ENCODE data around the gene CTBP2.
A peak's percentile ranks its signal among the peaks of the same experiment; 100 is the strongest.
"Not testable (repeated sequence)": the region's sequence is repeated elsewhere in the genome, so short reads cannot be mapped to it uniquely, and the experiment has no call there.

The CTBP2 gene

DNA sequence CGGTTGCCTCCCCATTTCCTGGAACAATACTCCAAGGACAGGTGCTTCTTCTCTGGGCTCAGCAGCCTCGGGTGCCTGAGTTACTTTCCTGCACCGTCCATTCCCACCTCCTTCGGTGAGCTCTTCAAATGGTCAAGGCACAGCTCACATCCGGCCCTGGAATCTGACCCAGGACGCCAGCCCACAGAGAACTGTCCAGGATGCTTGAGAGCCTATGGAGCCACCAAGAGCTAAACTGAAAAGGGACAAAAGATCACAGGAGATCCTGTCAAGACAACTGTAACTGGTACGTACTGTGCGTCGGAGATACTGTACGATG, 72.5 kb downstream of the CTBP2 start:
- Histone ChIP-seq H3K9me3 (ENCODE audit: control insufficient read depth in 1 of 2, low read length in 2 of 2) (no peaks in the 10 kb centered on the region), H3K27ac (ENCODE audit: low read length) (no peak overlapping the region), H3K27me3 (ENCODE audit: low read depth, low read length) (no peaks in the 10 kb centered on the region), H3K4me3 (ENCODE audit: low read depth in 1 of 2, low read length in 2 of 2) (no peak overlapping the region), H3K4me1 (ENCODE audit: control insufficient read depth in 1 of 2, insufficient read depth in 2 of 2, low read length in 2 of 2) (peaks cover 3 to 50% of the 10 kb centered on the region in 2 donors), H3K36me3 (ENCODE audit: control insufficient read depth in 1 of 2, insufficient read depth in 2 of 2, low read length in 2 of 2) (peaks cover 0 to 7% of the 10 kb centered on the region in 2 donors)

DNA sequence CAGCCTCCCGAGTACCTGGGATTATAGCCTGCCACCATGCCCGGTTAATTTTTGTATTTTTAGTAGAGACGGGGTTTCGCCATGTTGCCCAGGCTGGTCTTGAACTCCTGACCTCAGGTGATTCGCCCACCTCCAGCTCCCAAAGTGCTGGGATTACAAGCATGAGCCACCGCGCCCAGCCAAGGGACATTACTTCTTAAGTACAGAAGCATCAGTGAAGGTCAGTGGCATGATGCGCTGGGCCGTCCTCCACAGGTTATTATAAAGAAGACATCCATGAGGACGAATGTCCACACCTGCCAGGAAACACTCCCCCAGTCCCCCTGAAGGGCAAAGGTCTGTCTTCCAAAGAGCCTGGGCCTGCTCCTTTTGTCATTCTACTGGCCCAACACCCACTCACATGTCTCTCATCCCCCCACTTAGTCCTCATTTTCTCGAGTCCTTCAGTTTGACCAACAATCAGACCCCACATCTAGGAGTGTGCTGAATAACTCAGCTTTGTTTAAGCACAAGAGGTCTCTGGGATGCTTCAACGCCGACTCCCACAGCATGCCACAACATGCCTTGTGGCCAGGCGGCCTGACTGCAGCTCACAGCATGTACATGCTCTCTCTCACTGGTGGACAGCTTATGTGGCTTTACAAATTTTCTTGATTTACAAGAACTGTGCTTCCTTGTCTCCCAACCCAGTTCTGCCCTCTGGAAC, 73.0 kb downstream of the CTBP2 start:
- Histone ChIP-seq H3K36me3 (ENCODE audit: control insufficient read depth in 1 of 2, insufficient read depth in 2 of 2, low read length in 2 of 2) (peaks cover 0 to 7% of the 10 kb centered on the region in 2 donors), H3K4me3 (ENCODE audit: low read depth in 1 of 2, low read length in 2 of 2) (no peak overlapping the region), H3K4me1 (ENCODE audit: control insufficient read depth in 1 of 2, insufficient read depth in 2 of 2, low read length in 2 of 2) (peaks cover 3 to 47% of the 10 kb centered on the region in 2 donors), H3K27ac (ENCODE audit: low read length) (no peak overlapping the region), H3K27me3 (ENCODE audit: low read depth, low read length) (no peaks in the 10 kb centered on the region), H3K9me3 (ENCODE audit: control insufficient read depth in 1 of 2, low read length in 2 of 2) (no peaks in the 10 kb centered on the region)

DNA sequence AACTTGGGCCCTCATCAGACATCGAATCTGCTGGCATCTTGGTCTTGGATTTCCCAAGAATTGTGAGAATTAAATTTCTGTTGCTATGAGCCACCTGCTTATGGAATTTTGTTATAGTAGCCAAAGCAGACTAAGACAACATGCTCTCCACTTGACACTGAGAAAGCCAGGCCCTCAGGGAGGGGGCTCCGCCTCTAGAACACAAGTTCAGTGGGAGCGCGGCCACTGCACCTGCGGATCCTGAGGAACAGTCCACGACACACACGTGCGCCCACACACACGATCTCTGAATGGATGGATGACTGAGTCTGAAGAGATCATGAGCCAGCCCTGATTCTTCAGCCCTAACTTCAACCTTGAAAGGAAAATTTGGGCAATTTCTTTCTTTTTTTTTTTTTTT, 73.7 kb downstream of the CTBP2 start:
- Histone ChIP-seq H3K27me3 (ENCODE audit: low read depth, low read length) (no peaks in the 10 kb centered on the region), H3K9me3 (ENCODE audit: control insufficient read depth in 1 of 2, low read length in 2 of 2) (no peaks in the 10 kb centered on the region), H3K27ac (ENCODE audit: low read length) (no peak overlapping the region), H3K36me3 (ENCODE audit: control insufficient read depth in 1 of 2, insufficient read depth in 2 of 2, low read length in 2 of 2) (peaks cover 0 to 7% of the 10 kb centered on the region in 2 donors), H3K4me3 (ENCODE audit: low read depth in 1 of 2, low read length in 2 of 2) (no peak overlapping the region), H3K4me1 (ENCODE audit: control insufficient read depth in 1 of 2, insufficient read depth in 2 of 2, low read length in 2 of 2) (peaks cover 3 to 49% of the 10 kb centered on the region in 2 donors)

DNA sequence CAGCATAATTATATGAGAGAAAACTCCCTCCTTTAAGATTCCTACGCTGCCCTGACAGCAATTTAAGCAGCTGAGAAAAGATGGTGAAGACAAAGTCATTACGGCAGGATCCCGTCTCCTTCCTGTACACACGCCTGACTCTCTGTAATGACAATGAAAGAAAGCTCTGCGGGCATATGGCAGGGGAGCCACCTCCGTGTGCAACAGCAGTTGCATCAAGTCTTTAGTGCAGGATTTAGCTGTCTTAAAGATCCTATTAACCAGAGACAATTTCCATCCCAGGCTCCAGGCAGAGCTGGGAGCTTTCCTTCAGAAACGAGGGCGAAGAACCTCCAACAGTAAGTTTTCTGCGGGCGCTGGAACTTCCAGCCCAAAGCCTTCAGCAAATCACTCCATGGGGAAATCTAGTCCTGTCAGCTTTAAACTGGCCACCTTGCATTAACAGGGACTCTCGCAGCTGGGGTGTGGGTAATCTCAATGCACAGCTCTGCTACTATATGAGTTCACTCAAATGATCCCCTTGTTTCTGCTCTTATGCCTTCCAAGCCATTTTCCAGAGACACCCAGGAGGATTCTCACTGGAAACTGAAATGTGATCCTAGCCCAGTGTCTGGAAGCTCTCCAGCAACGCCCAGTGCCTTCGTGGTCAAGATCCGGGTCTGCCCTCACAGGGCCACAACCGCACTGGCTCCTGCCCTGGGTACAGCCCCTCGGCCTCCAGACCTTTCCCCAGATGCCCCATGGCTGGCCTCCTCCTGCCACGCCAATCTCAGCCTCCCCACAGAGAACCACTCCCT, 74.9 kb downstream of the CTBP2 start:
- Histone ChIP-seq H3K27me3 (ENCODE audit: low read depth, low read length) (no peaks in the 10 kb centered on the region), H3K4me3 (ENCODE audit: low read depth in 1 of 2, low read length in 2 of 2) (no peak overlapping the region), H3K9me3 (ENCODE audit: control insufficient read depth in 1 of 2, low read length in 2 of 2) (no peaks in the 10 kb centered on the region), H3K27ac (ENCODE audit: low read length) (peak overlapping the region; percentile 54), H3K4me1 (ENCODE audit: control insufficient read depth in 1 of 2, insufficient read depth in 2 of 2, low read length in 2 of 2) (peaks cover 3 to 42% of the 10 kb centered on the region in 2 donors), H3K36me3 (ENCODE audit: control insufficient read depth in 1 of 2, insufficient read depth in 2 of 2, low read length in 2 of 2) (peaks cover 0 to 7% of the 10 kb centered on the region in 2 donors)

DNA sequence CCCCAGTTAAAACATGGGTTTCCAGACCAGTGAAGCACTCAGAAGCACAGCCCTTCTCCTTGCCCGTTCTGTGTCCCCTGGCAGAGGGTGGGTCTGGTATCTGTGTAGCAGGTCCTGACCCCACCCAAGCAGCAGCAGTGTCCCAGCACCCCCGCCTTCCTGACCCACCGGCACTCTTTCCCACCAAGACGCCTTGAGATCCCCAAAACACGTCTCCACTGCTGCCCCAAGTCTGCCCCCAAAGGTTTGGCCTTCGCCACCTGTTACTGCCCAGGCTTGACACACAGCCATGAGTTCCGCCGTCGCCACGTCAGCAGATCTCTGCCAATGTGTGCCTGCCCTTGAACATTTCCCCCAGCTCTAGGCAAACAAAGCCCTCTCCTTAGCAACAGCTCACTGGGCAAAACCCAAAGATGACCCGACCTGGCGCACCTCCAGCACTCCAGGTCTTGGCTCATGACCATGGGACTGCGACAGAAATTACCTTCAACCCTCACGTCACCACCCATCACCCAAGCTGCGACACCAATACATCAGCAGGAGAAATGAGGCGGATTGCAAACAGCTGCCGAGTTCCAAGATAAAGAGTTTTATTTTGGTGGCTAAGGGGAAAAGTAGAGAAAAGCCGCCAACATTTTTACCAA, 75.6 kb downstream of the CTBP2 start:
- no peaks in the 10 kb centered on the region for H3K27me3 ChIP-seq (ENCODE audit: low read depth, low read length)
- no peak overlapping the region for H3K4me3 ChIP-seq (ENCODE audit: low read depth in 1 of 2, low read length in 2 of 2)
- peaks cover 0 to 7% of the 10 kb centered on the region in 2 donors for H3K36me3 ChIP-seq (ENCODE audit: control insufficient read depth in 1 of 2, insufficient read depth in 2 of 2, low read length in 2 of 2)
- H3K4me1 ChIP-seq (ENCODE audit: control insufficient read depth in 1 of 2, insufficient read depth in 2 of 2, low read length in 2 of 2) = peaks cover 3 to 40% of the 10 kb centered on the region in 2 donors
- H3K9me3 ChIP-seq (ENCODE audit: control insufficient read depth in 1 of 2, low read length in 2 of 2) = no peaks in the 10 kb centered on the region
- H3K27ac ChIP-seq (ENCODE audit: low read length) = peak overlapping the region; percentile 54

DNA sequence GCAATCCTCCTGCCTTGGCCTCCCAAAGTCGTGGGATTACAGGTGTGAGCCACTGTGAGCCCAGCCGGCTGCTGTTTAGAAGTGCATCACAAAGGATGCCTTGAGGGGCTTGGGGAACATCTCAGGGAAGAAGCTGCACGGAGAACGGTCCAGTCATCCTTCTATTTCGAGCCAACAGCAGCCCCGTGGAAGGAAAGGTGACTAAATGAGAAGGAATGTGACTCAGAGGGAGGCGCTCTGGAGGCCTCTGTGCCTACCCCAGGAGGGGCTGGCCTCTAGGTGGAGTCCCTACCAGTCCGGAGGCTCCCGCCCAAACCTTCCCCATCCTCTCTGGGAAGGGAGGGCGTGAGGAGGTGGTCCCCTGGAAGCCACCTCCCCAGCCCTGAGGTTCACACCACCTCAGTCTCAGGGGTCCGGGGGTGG, 76.2 kb downstream of the CTBP2 start:
- no peaks in the 10 kb centered on the region for H3K27me3 ChIP-seq (ENCODE audit: low read depth, low read length)
- peaks cover 0 to 7% of the 10 kb centered on the region in 2 donors for H3K36me3 ChIP-seq (ENCODE audit: control insufficient read depth in 1 of 2, insufficient read depth in 2 of 2, low read length in 2 of 2)
- no peak overlapping the region for H3K4me3 ChIP-seq (ENCODE audit: low read depth in 1 of 2, low read length in 2 of 2)
- H3K27ac ChIP-seq (ENCODE audit: low read length) = peak overlapping the region; percentile 54
- H3K9me3 ChIP-seq (ENCODE audit: control insufficient read depth in 1 of 2, low read length in 2 of 2) = no peaks in the 10 kb centered on the region
- peaks cover 3 to 43% of the 10 kb centered on the region in 2 donors for H3K4me1 ChIP-seq (ENCODE audit: control insufficient read depth in 1 of 2, insufficient read depth in 2 of 2, low read length in 2 of 2)

DNA sequence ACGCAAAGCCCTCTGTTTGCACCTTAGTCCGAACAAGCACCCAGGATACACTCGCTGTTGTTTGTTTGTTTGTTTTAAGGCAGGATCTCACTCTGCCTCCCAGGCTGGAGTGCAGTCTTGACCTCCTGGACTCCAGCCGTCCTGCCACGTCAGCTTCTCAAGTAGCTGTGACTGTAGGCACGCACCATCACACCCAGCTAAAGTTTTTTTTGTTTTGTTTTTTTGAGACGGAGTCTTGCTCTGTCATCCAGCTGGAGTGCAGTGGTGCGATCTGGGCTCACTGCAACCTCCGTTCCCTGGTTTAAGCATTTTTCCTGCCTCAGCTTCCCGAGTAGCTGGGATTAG, 76.8 kb downstream of the CTBP2 start:
- Histone ChIP-seq H3K9me3 (ENCODE audit: control insufficient read depth in 1 of 2, low read length in 2 of 2) (no peaks in the 10 kb centered on the region), H3K27ac (ENCODE audit: low read length) (no peak overlapping the region), H3K27me3 (ENCODE audit: low read depth, low read length) (no peaks in the 10 kb centered on the region), H3K4me1 (ENCODE audit: control insufficient read depth in 1 of 2, insufficient read depth in 2 of 2, low read length in 2 of 2) (peaks cover 3 to 39% of the 10 kb centered on the region in 2 donors), H3K4me3 (ENCODE audit: low read depth in 1 of 2, low read length in 2 of 2) (no peak overlapping the region), H3K36me3 (ENCODE audit: control insufficient read depth in 1 of 2, insufficient read depth in 2 of 2, low read length in 2 of 2) (peaks cover 0 to 7% of the 10 kb centered on the region in 2 donors)

DNA sequence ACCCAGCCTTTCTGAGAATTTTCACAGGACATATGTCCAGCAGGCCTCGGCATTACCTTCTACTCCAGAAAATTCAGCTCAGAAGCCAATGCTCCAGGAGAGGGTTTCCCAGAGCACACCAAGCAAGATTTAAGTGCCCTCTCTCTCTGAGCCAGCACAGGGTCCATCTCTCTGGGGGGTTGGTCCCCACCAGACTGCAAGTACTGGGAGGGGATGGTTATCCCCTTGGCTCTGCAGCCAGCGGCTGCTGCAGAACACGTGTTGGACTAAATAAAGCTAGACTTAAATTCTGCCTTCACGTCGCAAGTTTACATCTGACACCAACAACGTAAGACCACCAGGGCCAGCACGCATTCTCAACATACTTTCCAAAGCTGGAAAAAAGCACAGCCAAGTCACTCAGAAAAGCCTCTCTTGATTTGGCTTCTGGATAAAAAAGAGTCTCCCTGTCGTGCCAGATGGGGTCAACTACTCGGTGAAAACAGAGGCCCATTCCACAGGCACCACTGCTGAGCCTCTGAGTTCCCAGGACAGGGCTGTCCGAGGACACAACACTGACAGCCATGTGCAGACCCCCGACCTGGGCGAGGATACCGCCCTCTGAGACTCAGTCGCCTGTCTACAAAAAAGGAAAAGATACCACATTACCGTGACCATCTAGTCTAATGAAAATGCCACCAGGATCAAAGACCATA, 77.3 kb downstream of the CTBP2 start:
- Histone ChIP-seq H3K36me3 (ENCODE audit: control insufficient read depth in 1 of 2, insufficient read depth in 2 of 2, low read length in 2 of 2) (peaks cover 0 to 7% of the 10 kb centered on the region in 2 donors), H3K27ac (ENCODE audit: low read length) (no peak overlapping the region), H3K4me1 (ENCODE audit: control insufficient read depth in 1 of 2, insufficient read depth in 2 of 2, low read length in 2 of 2) (peaks cover 3 to 39% of the 10 kb centered on the region in 2 donors), H3K4me3 (ENCODE audit: low read depth in 1 of 2, low read length in 2 of 2) (no peak overlapping the region), H3K27me3 (ENCODE audit: low read depth, low read length) (no peaks in the 10 kb centered on the region), H3K9me3 (ENCODE audit: control insufficient read depth in 1 of 2, low read length in 2 of 2) (no peaks in the 10 kb centered on the region)

DNA sequence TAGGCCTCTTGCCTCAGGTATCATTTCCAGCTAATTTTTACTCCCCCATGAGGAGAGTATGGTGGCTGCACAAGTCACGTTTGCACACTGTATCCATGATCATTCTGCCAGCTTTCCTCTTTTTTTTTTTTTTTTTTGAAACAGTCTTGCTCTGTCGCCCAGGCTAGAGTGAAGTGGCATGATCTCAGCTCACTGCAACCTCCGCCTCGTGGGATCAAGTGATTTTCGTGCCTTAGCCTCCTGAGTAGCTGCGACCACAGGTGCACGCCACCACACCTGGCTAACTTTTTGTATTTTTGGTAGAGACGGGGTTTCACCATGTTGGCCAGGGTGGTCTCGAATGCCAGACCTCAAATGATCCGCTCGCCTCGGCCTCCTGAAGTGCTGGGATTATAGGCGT, 77.9 kb downstream of the CTBP2 start:
- H3K36me3 ChIP-seq (ENCODE audit: control insufficient read depth in 1 of 2, insufficient read depth in 2 of 2, low read length in 2 of 2); H3K4me3 ChIP-seq (ENCODE audit: low read depth in 1 of 2, low read length in 2 of 2); H3K27me3 ChIP-seq (ENCODE audit: low read depth, low read length); H3K27ac ChIP-seq (ENCODE audit: low read length); H3K9me3 ChIP-seq (ENCODE audit: control insufficient read depth in 1 of 2, low read length in 2 of 2): not testable (repeated sequence)
- peaks cover 3 to 39% of the 10 kb centered on the region in 2 donors for H3K4me1 ChIP-seq (ENCODE audit: control insufficient read depth in 1 of 2, insufficient read depth in 2 of 2, low read length in 2 of 2)

DNA sequence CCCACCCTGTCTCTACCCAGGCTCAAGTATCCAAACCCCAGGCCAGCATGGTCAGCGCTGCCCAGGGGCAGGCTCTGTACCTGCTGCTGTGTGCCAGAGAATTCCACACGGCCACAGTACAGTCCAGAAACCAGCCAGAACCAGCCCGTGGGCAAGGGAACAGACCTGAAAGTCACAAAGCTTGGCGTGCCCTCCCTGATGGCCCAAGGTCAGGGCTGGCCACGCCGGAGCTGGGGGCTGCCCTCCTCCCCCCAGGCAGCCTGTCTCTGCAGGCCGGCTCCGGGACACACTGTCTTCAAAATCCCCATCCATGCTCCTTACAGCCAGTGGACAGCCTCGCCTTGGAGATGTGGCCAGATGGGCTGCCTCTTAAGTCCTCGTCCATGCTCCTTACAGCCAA, 78.4 kb downstream of the CTBP2 start:
- Histone ChIP-seq H3K9me3 (ENCODE audit: control insufficient read depth in 1 of 2, low read length in 2 of 2) (no peaks in the 10 kb centered on the region), H3K4me3 (ENCODE audit: low read depth in 1 of 2, low read length in 2 of 2) (no peak overlapping the region), H3K4me1 (ENCODE audit: control insufficient read depth in 1 of 2, insufficient read depth in 2 of 2, low read length in 2 of 2) (peaks cover 3 to 39% of the 10 kb centered on the region in 2 donors), H3K27me3 (ENCODE audit: low read depth, low read length) (no peaks in the 10 kb centered on the region), H3K27ac (ENCODE audit: low read length) (no peak overlapping the region), H3K36me3 (ENCODE audit: control insufficient read depth in 1 of 2, insufficient read depth in 2 of 2, low read length in 2 of 2) (no peaks in the 10 kb centered on the region)

DNA sequence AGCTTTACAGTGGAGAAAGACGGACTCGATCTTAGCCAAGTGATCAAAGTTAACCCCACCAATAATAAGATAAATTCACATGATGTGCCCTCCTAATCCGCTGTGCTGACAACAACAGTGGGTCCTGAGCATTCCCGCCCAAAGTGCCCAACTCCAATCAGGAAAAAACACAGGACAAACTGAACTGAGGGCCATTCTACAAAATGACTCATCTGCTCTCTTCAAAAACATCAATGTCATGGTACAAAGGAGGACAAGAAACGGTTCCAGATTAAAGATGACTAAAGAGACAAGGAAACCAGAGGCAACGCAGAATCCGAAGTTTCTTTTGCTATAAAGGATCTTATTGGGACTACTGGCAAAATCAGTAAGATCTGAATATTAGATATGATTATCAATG, 79.4 kb downstream of the CTBP2 start:
- H3K27ac ChIP-seq (ENCODE audit: low read length) = no peak overlapping the region
- peaks cover 3 to 38% of the 10 kb centered on the region in 2 donors for H3K4me1 ChIP-seq (ENCODE audit: control insufficient read depth in 1 of 2, insufficient read depth in 2 of 2, low read length in 2 of 2)
- no peaks in the 10 kb centered on the region for H3K27me3 ChIP-seq (ENCODE audit: low read depth, low read length)

More for the DNA sequence above, 79.4 kb downstream of the CTBP2 start:
- Histone ChIP-seq H3K4me3 (ENCODE audit: low read depth in 1 of 2, low read length in 2 of 2) (no peak overlapping the region), H3K36me3 (ENCODE audit: control insufficient read depth in 1 of 2, insufficient read depth in 2 of 2, low read length in 2 of 2) (no peaks in the 10 kb centered on the region), H3K9me3 (ENCODE audit: control insufficient read depth in 1 of 2, low read length in 2 of 2) (no peaks in the 10 kb centered on the region)

All from muscle layer of duodenum (tissue), 2 donors.